Esophagus squamous epithelium (tissue), 4 donors: ENCODE results near the gene ANKRD31.

Experiments used
- POLR2A ChIP-seq, 4 donors: fragments of 450-650 bp; IDR thresholded peaks; one replicate each; pipeline ENCODE4 v1.6.1; 2017; ENCODE audit warnings: antibody characterized with exemption in 4 of 4, mild to moderate bottlenecking in 4 of 4, moderate library complexity in 3 of 4
- TF ChIP-seq, protein P1 (sequence below), 6 experiments: fragments of 450-650 bp in 4 of 6; fragments of 200-600 bp in 2 of 6; sonication (generic) in 2 of 6; IDR thresholded peaks; one replicate each; pipeline ENCODE4 v1.5.1; 2016 to 2019; ENCODE audit warnings: antibody characterized with exemption in 6 of 6, mild to moderate bottlenecking in 4 of 6, moderate library complexity in 4 of 6

GRCh38 chr5:75214409-75214808, 22.3 kb downstream of the ANKRD31 start:
- TF ChIP-seq, protein P1, sequence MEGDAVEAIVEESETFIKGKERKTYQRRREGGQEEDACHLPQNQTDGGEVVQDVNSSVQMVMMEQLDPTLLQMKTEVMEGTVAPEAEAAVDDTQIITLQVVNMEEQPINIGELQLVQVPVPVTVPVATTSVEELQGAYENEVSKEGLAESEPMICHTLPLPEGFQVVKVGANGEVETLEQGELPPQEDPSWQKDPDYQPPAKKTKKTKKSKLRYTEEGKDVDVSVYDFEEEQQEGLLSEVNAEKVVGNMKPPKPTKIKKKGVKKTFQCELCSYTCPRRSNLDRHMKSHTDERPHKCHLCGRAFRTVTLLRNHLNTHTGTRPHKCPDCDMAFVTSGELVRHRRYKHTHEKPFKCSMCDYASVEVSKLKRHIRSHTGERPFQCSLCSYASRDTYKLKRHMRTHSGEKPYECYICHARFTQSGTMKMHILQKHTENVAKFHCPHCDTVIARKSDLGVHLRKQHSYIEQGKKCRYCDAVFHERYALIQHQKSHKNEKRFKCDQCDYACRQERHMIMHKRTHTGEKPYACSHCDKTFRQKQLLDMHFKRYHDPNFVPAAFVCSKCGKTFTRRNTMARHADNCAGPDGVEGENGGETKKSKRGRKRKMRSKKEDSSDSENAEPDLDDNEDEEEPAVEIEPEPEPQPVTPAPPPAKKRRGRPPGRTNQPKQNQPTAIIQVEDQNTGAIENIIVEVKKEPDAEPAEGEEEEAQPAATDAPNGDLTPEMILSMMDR (IDR thresholded peaks at IDR 0.05), result no peak
- no peak for TF ChIP-seq POLR2A (IDR thresholded peaks at IDR 0.05)
